Uterus (tissue), 4 donors: ENCODE data around the gene SNX2. TPM values are rescaled to one million over a fixed set of nuclear protein-coding genes. Genes with fewer than 3 reads are reported as not detected.

Source experiments
- DNase-seq, 2 donors: peaks; one replicate each; pipeline ENCODE4 v3.0.0-alpha.2; 2019 to 2020
- H3K27ac ChIP-seq, 2 donors: fragments of 200-600 bp; sonication (generic); 1 replicate in 1 of 2; 2 replicates in 1 of 2; pipeline ENCODE4 v1.5.1; 2016 to 2018
- H3K27me3 ChIP-seq, 2 donors: fragments of 200-600 bp; sonication (generic); one replicate each; pipeline ENCODE4 v1.5.1; 2018 to 2019; ENCODE audit warnings: control low read depth in 1 of 2
- H3K36me3 ChIP-seq, 2 donors: fragments of 200-600 bp; sonication (generic); one replicate each; pipeline ENCODE4 v1.5.1; 2019; ENCODE audit warnings: control low read depth in 1 of 2
- H3K4me1 ChIP-seq, 2 donors: fragments of 200-600 bp; sonication (generic); one replicate each; pipeline ENCODE4 v1.5.1; 2018 to 2019; ENCODE audit warnings: control low read depth in 1 of 2
- H3K4me3 ChIP-seq, 2 donors: fragments of 200-600 bp; sonication (generic); 1 replicate in 1 of 2; 2 replicates in 1 of 2; pipeline ENCODE4 v1.5.1; 2018 to 2019; ENCODE audit warnings: mild to moderate bottlenecking in 1 of 2
- H3K9me3 ChIP-seq, 2 donors: fragments of 200-600 bp; sonication (generic); one replicate each; pipeline ENCODE4 v1.5.1; 2019; ENCODE audit warnings: control low read depth in 1 of 2
- POLR2A ChIP-seq, 2 donors: fragments of 450-650 bp; IDR thresholded peaks; one replicate each; pipeline ENCODE4 v1.6.1; 2016; ENCODE audit warnings: antibody characterized with exemption in 2 of 2, mild to moderate bottlenecking in 1 of 2, moderate library complexity in 1 of 2
- intact Hi-C: fragments of 100-400 bp; cut with DNase I; formaldehyde crosslinking; loops from one replicate; pipeline ENCODE4 v1.15.1; 2023; ENCODE audit warnings: low total_unique reads
- total RNA-seq, 4 donors: library from RNA; depleted of rRNA in 3 of 4; stranded (reverse); fragments of >200 nt in 3 of 4; gene quantifications; one replicate each; pipeline versions ENCODE4 v1.1.0 to v1.2.4, GENCODE V29; 2014 to 2023
- TF ChIP-seq, protein P1 (sequence below), 4 experiments: fragments of 200-600 bp in 2 of 4; fragments of 450-650 bp in 2 of 4; sonication (generic) in 2 of 4; IDR thresholded peaks; one replicate each; pipeline ENCODE4 v1.5.1; 2016 to 2019; ENCODE audit warnings: antibody characterized with exemption in 4 of 4, mild to moderate bottlenecking in 2 of 4, moderate library complexity in 1 of 4
- donor health status: DM: yes; HTN: yes; CAD: no.

Gene SNX2
- total RNA-seq, 4 donors from 2014 or later: 22.5 to 128 (median 99.6) TPM

DNA sequence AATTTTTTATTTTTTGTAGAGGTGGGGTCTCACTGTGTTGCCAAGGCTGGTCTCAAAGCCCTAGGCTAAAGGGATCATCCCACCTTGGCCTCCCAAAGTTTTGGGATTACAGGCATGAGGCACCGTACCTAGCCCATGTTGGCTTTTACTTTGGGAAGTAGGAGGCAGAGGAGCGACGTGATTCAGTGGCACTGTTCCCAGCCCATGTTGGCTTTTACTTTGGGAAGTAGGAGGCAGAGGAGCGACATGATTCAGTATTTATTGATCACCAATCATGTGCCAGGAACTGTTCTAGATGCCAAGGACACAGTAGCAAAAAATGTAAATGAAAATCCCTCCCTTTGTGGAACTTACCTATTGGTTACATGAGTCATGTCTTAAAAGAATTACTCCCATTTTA lies 88.8 kb downstream of the SNX2 start:
- Histone ChIP-seq H3K27ac (no peak overlapping the region), H3K4me3 (no peak overlapping the region), H3K4me1 (no peaks in the 10 kb centered on the region), H3K27me3 (no peaks in the 10 kb centered on the region), H3K9me3 (no peaks in the 10 kb centered on the region), H3K36me3 (no peaks in the 10 kb centered on the region)
- TF ChIP-seq, protein P1, sequence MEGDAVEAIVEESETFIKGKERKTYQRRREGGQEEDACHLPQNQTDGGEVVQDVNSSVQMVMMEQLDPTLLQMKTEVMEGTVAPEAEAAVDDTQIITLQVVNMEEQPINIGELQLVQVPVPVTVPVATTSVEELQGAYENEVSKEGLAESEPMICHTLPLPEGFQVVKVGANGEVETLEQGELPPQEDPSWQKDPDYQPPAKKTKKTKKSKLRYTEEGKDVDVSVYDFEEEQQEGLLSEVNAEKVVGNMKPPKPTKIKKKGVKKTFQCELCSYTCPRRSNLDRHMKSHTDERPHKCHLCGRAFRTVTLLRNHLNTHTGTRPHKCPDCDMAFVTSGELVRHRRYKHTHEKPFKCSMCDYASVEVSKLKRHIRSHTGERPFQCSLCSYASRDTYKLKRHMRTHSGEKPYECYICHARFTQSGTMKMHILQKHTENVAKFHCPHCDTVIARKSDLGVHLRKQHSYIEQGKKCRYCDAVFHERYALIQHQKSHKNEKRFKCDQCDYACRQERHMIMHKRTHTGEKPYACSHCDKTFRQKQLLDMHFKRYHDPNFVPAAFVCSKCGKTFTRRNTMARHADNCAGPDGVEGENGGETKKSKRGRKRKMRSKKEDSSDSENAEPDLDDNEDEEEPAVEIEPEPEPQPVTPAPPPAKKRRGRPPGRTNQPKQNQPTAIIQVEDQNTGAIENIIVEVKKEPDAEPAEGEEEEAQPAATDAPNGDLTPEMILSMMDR (IDR thresholded peaks at IDR 0.05): no peak
- no peak for TF ChIP-seq POLR2A (IDR thresholded peaks at IDR 0.05)
- intact Hi-C loops: no loop called here
- no peak for DNase-seq

DNA sequence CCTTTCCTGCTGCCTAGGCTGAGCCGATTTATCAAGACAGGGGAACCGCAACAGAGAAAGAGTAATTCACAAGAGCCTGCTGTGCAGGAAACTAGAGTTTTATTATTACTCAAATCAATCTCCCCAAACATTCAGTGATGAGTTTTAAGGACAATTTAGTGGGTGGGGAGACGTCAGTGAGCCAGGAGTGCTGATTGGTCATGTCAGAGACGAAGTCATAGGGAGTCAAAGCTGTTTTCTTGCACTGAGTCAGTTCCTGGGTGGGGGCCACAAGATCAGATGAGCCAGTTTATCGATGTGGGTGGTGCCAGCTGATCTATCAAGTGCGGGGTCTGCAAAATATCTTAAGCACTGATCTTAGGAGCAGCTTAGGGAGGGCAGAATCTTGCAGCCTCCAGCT lies 89.5 kb downstream of the SNX2 start:
- H3K36me3 ChIP-seq: no peaks in the 10 kb centered on the region
- no peaks in the 10 kb centered on the region for H3K9me3 ChIP-seq
- TF ChIP-seq, protein P1 (IDR thresholded peaks at IDR 0.05): no peak
- TF ChIP-seq POLR2A (IDR thresholded peaks at IDR 0.05): no peak
- no peak for DNase-seq
- intact Hi-C loops: no loop called here
- H3K4me1 ChIP-seq: no peaks in the 10 kb centered on the region
- H3K27me3 ChIP-seq: no peaks in the 10 kb centered on the region
- no peak overlapping the region for H3K27ac ChIP-seq
- H3K4me3 ChIP-seq: no peak overlapping the region

DNA sequence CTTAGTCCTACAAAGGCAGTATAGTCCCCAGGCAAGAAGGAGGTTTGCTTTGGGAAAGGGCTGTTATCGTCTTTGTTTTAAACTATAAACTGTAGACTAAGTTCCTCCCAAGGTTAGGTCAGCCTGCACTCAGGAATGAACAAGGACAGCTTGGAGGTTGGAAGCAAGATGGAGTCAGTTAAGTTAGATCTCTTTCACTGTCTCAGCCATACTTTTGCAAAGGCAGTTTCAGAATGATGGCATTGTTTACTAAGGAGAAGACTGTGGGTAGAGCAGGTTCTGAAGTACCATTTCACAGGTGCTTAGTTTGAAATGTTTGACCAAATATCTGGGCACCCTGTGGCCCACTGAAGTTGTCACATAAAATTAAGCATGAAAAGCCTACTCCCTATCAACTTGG lies 90.0 kb downstream of the SNX2 start:
- intact Hi-C loops: no loop called here
- TF ChIP-seq POLR2A (IDR thresholded peaks at IDR 0.05): no peak
- TF ChIP-seq, protein P1 (IDR thresholded peaks at IDR 0.05): no peak
- no peak for DNase-seq
- Histone ChIP-seq H3K27ac (no peak overlapping the region), H3K36me3 (no peaks in the 10 kb centered on the region), H3K9me3 (no peaks in the 10 kb centered on the region), H3K27me3 (no peaks in the 10 kb centered on the region), H3K4me1 (no peaks in the 10 kb centered on the region), H3K4me3 (no peak overlapping the region)

DNA sequence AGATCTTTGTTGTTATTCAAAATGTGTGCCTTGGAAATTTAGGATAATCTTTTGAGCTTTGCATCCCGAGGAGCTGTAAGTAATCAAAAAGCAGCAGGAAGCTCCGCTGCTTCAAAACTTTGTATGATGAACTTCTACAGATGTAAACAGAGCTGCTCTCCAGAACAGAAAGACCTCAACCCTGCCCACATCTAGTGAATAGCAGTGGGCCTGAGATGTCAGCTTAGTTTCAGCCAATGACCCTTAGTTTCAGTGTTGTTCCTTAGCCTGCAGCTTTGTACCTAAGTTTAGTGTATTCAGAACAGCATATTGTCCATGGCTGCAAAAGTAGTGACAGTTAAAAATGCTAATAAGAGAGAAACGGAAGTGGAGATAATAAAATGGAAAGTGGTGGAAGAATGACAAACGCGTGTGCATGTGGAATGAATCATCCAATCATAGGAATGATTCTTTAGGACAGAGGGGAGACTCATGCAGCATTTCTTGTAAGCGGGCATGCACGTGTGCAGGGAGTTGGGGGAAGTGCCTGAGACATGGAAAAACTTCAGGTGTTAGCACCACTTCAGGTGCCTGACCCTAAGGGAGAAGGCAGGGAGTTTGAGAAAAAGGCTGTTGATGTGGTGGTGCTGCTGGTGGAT lies 95.5 kb downstream of the SNX2 start:
- intact Hi-C loops: no loop called here
- Histone ChIP-seq H3K36me3 (no peaks in the 10 kb centered on the region), H3K4me3 (no peak overlapping the region), H3K27me3 (no peaks in the 10 kb centered on the region), H3K27ac (no peak overlapping the region), H3K9me3 (no peaks in the 10 kb centered on the region), H3K4me1 (no peaks in the 10 kb centered on the region)
- no peak for DNase-seq
- TF ChIP-seq, protein P1 (IDR thresholded peaks at IDR 0.05): no peak
- TF ChIP-seq POLR2A (IDR thresholded peaks at IDR 0.05): no peak

DNA sequence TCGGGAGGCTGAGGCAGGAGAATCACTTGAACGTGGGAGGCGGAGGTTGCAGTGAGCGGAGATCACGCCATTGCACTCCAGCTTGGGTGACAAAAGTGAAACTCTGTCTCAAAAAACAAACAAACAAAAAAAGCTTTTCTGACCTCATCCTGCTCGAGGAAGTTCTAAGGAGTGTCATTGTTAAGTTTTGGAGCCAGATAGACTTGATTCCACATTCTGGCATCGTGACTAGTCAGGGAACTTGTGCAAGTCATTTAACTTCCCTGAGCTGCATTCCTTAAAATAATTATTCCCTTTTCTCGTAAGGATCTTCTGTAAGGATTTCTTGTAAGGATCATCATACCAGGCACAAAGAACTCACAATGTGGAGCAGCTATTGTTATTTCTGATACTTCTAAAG lies 96.8 kb downstream of the SNX2 start:
- H3K4me3 ChIP-seq: no peak overlapping the region
- H3K9me3 ChIP-seq: no peaks in the 10 kb centered on the region
- H3K27me3 ChIP-seq: no peaks in the 10 kb centered on the region
- TF ChIP-seq, protein P1 (IDR thresholded peaks at IDR 0.05): no peak
- no peak for TF ChIP-seq POLR2A (IDR thresholded peaks at IDR 0.05)
- intact Hi-C loops: no loop called here
- no peaks in the 10 kb centered on the region for H3K36me3 ChIP-seq
- H3K27ac ChIP-seq: no peak overlapping the region
- H3K4me1 ChIP-seq: no peaks in the 10 kb centered on the region
- no peak for DNase-seq
